T1000 (cell line): ENCODE results near the gene VPS26C.
"Not testable (repeated sequence)": the region's sequence is repeated elsewhere in the genome, so short reads cannot be mapped to it uniquely, and the experiment has no call there.

ENCODE experiments used
- DNase-seq: peaks from one replicate; lab custom pipeline; 2025; ENCODE audit warnings: mixed read lengths; lab: John Stamatoyannopoulos, UW

The VPS26C gene

GRCh38 chr21:37267269-37268185 lies at the start of gene VPS26C:
Gene VPS26C, minus strand, starts transcription at chr21:37267334. Its CDS starts 40 bp downstream, at chr21:37267294.
- DNase-seq: peak; percentile 97

- DNase-seq: not testable (repeated sequence)
Measured at GRCh38 chr21:37316072-37316471, 48.9 kb upstream of the VPS26C start.

- no peak for DNase-seq
Measured at GRCh38 chr21:37300114-37300751, 33.1 kb upstream of the VPS26C start.

GRCh38 chr21:37297364-37297763 lies 30.2 kb upstream of the VPS26C start:
- DNase-seq: no peak

- no peak for DNase-seq
Measured at GRCh38 chr21:37294679-37295078, 27.5 kb upstream of the VPS26C start.

- DNase-seq: no peak
Measured at GRCh38 chr21:37292941-37293340, 25.8 kb upstream of the VPS26C start.

GRCh38 chr21:37292041-37292440 lies 24.9 kb upstream of the VPS26C start:
- DNase-seq: no peak

- DNase-seq: not testable (repeated sequence)
Measured at GRCh38 chr21:37283191-37283710, 16.1 kb upstream of the VPS26C start.

- DNase-seq: not testable (repeated sequence)
Measured at GRCh38 chr21:37282602-37283001, 15.5 kb upstream of the VPS26C start.

GRCh38 chr21:37281993-37282392 lies 14.9 kb upstream of the VPS26C start:
- DNase-seq: no peak

- DNase-seq: no peak
Measured at GRCh38 chr21:37281579-37281978, 14.4 kb upstream of the VPS26C start.

- DNase-seq: not testable (repeated sequence)
Measured at GRCh38 chr21:37279271-37279670, 12.1 kb upstream of the VPS26C start.

GRCh38 chr21:37278199-37278598 lies 11.1 kb upstream of the VPS26C start:
- no peak for DNase-seq

- no peak for DNase-seq
Measured at GRCh38 chr21:37276377-37276776, 9.2 kb upstream of the VPS26C start.

- no peak for DNase-seq
Measured at GRCh38 chr21:37273911-37274690, 7.0 kb upstream of the VPS26C start.

- no peak for DNase-seq
Measured at GRCh38 chr21:37273440-37273839, 6.3 kb upstream of the VPS26C start.

GRCh38 chr21:37272897-37273296 lies 5.8 kb upstream of the VPS26C start:
- no peak for DNase-seq

- DNase-seq: no peak
Measured at GRCh38 chr21:37270576-37271365, 3.6 kb upstream of the VPS26C start.

GRCh38 chr21:37269481-37269880 lies 2.3 kb upstream of the VPS26C start:
- no peak for DNase-seq

- DNase-seq: no peak
Measured at GRCh38 chr21:37268186-37268503, 1.0 kb upstream of the VPS26C start.

GRCh38 chr21:37266515-37267221 lies 466 bp downstream of the VPS26C start:
- DNase-seq: no peak
